GM23338 (cell line): ENCODE data around the gene MCFD2. TPM values are rescaled to one million over a fixed set of nuclear protein-coding genes. Genes with fewer than 3 reads are reported as not detected.
A peak's percentile ranks its signal among the peaks of the same experiment; 100 is the strongest.

Source experiments
- ATAC-seq: fragments of 200-7000 bp; cut with Tn5 transposase; 3 replicates; pipeline ENCODE4 v1.9.1; 2020
- DNase-seq: peaks from one replicate; pipeline ENCODE4 v3.0.0-alpha.2; 2015; ENCODE audit warnings: low spot score
- H2AFZ ChIP-seq: fragments of 200-600 bp; sonication (generic); 2 replicates; pipeline ENCODE4 v1.8.0; 2016; ENCODE audit warnings: antibody characterized with exemption, mild to moderate bottlenecking, moderate library complexity
- H3F3A ChIP-seq: fragments of 200-600 bp; sonication (generic); replicated peaks from 2 replicates; pipeline ENCODE4 v1.8.0; 2017; ENCODE audit warnings: antibody characterized with exemption, mixed run types, low read depth
- H3K27ac ChIP-seq: fragments of 200-600 bp; sonication (generic); 2 replicates; pipeline ENCODE4 v1.6.1; 2016; ENCODE audit warnings: low read depth
- H3K27me3 ChIP-seq: fragments of 200-600 bp; sonication (generic); 2 replicates; pipeline ENCODE4 v1.8.0; 2016; ENCODE audit warnings: mild to moderate bottlenecking, mixed run types, moderate library complexity; ENCODE audit not compliant: insufficient read depth
- H3K36me3 ChIP-seq: fragments of 200-600 bp; sonication (generic); 2 replicates; pipeline ENCODE4 v1.8.0; 2016; ENCODE audit warnings: mild to moderate bottlenecking; ENCODE audit not compliant: insufficient read depth
- H3K4me1 ChIP-seq: fragments of 200-600 bp; sonication (generic); 2 replicates; pipeline ENCODE4 v1.8.0; 2016; ENCODE audit warnings: mild to moderate bottlenecking, moderate library complexity; ENCODE audit not compliant: insufficient read depth
- H3K4me2 ChIP-seq: fragments of 200-600 bp; sonication (generic); 2 replicates; pipeline ENCODE4 v1.7.1; 2017; ENCODE audit warnings: mixed run types
- H3K4me3 ChIP-seq: fragments of 200-600 bp; sonication (generic); 2 replicates; pipeline ENCODE4 v1.6.1; 2016; ENCODE audit warnings: mixed run types
- H3K79me2 ChIP-seq: fragments of 200-600 bp; sonication (generic); replicated peaks from 2 replicates; pipeline ENCODE4 v1.8.0; 2017; ENCODE audit warnings: mild to moderate bottlenecking; ENCODE audit not compliant: insufficient read depth
- H3K9me2 ChIP-seq: fragments of 200-600 bp; sonication (generic); 2 replicates; pipeline ENCODE4 v1.8.0; 2017; ENCODE audit not compliant: insufficient read depth
- H4K20me1 ChIP-seq: fragments of 200-600 bp; sonication (generic); replicated peaks from 2 replicates; pipeline ENCODE4 v1.8.0; 2017; ENCODE audit warnings: mild to moderate bottlenecking; ENCODE audit not compliant: insufficient read depth
- H3K27ac Mint-ChIP-seq: 2 replicates; pipeline ENCODE4 v1.8.0; 2020; ENCODE audit warnings: inconsistent platforms, mild to moderate bottlenecking, moderate library complexity, mixed read lengths
- H3K27me3 Mint-ChIP-seq: 3 replicates; pipeline ENCODE4 v1.8.0; 2022; ENCODE audit warnings: low read depth, mild to moderate bottlenecking, moderate library complexity, mixed read lengths, inconsistent platforms; ENCODE audit not compliant: insufficient read depth, poor library complexity
- H3K36me3 Mint-ChIP-seq: 3 replicates; pipeline ENCODE4 v1.8.0; 2021; ENCODE audit warnings: low read depth, mild to moderate bottlenecking, inconsistent platforms, moderate library complexity, mixed read lengths
- H3K4me1 Mint-ChIP-seq: 3 replicates; pipeline ENCODE4 v1.8.0; 2020; ENCODE audit warnings: mild to moderate bottlenecking, inconsistent platforms, mixed read lengths
- H3K4me3 Mint-ChIP-seq: 3 replicates; pipeline ENCODE4 v1.8.0; 2021; ENCODE audit warnings: moderate library complexity, mild to moderate bottlenecking, inconsistent platforms, mixed read lengths
- H3K9me3 Mint-ChIP-seq: 3 replicates; pipeline ENCODE4 v1.8.0; 2020; ENCODE audit warnings: moderate library complexity, mild to moderate bottlenecking, inconsistent platforms, mixed read lengths
- CREB1 ChIP-seq: fragments of 250-450 bp; sonication (Bioruptor Pico); IDR thresholded peaks from 2 replicates; pipeline ENCODE4 v1.5.0; 2020; ENCODE audit warnings: low read depth, mild to moderate bottlenecking, moderate library complexity
- EZH2 ChIP-seq: fragments of 200-600 bp; sonication (generic); IDR thresholded peaks from one replicate; pipeline ENCODE4 v1.8.0; 2017; ENCODE audit warnings: antibody characterized with exemption, mild to moderate bottlenecking, low read depth; ENCODE audit not compliant: unreplicated experiment
- EZH2phosphoT487 ChIP-seq: fragments of 200-600 bp; sonication (generic); IDR thresholded peaks from one replicate; pipeline ENCODE4 v1.8.1; 2018; ENCODE audit warnings: antibody characterized with exemption; ENCODE audit not compliant: unreplicated experiment
- NANOG ChIP-seq: IDR thresholded peaks from 2 replicates; pipeline ENCODE4 v1.6.1; 2016; ENCODE audit warnings: antibody characterized with exemption, borderline replicate concordance
- POLR2AphosphoS5 ChIP-seq: IDR thresholded peaks from 2 replicates; pipeline ENCODE4 v1.6.1; 2016; ENCODE audit warnings: antibody characterized with exemption, low read depth
- ZNF114 ChIP-seq: fragments of 250-450 bp; sonication (Bioruptor Pico); IDR thresholded peaks from 2 replicates; pipeline ENCODE4 v1.5.0; 2020; ENCODE audit warnings: mild to moderate bottlenecking, moderate library complexity
- ZNF331 ChIP-seq: fragments of 250-450 bp; sonication (Bioruptor Pico); IDR thresholded peaks from 2 replicates; pipeline ENCODE4 v1.5.0; 2020; ENCODE audit warnings: low read depth, mild to moderate bottlenecking, moderate library complexity
- polyA plus RNA-seq: library from polyadenylated mRNA; unstranded; fragments of >200 nt; fragmentation: Nextera tagmentation; extraction: Ambion mirVana; gene quantifications from 2 replicates; pipeline ENCODE4 v1.2.1, GENCODE V29; 2016
- total RNA-seq: library from RNA; depleted of rRNA; stranded (reverse); fragments of >200 nt; shearing (Covaris generic); gene quantifications from 2 replicates; pipeline ENCODE4 v1.2.3, GENCODE V29; 2014
- TF ChIP-seq, protein P1 (sequence below): IDR thresholded peaks from one replicate; pipeline ENCODE4 v1.6.1; 2018; ENCODE audit warnings: antibody characterized with exemption; ENCODE audit not compliant: unreplicated experiment
- TF ChIP-seq, protein P2 (sequence below): IDR thresholded peaks from 2 replicates; pipeline ENCODE4 v1.6.1; 2016; ENCODE audit warnings: antibody characterized with exemption

The MCFD2 gene
- total and polyA plus RNA-seq, 2 experiments from 2014 or later = 55.1 to 91.9 TPM

DNA sequence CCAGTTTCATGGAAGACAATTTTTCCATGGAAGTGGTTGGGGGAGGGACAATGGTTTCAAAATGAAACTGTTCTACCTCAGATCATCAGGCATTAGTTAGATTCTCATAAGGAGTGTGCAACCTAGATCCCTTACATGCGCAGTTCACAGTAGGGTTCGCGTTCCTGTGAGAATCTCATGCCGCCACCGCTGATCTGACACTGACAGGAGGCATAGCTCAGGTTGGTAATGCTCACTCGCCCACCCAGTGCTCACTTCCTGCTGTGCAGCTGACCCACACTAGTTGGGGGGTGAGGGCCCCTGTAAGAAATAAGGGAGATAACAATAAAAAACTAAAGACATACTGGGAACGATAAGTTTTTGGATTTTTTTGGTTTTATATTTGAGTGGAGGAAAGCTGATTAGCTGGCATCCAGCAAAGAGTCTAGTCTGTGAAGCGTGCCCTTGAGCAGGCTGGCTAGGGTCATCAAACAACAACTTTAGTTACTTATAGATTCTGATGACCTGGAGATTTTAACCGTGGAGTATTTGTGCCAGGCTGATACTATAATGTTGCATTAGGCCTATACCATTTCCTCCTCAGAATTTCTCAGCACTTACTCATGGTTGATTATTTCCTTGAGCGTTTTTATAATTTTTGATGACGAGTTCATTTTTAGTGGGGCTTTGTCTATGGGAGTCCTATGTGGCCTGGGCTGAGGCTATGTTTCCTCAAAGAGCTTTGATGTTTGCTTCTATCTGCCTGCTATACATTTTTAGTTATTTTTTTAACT is 6.3 kb upstream of the MCFD2 start (continued):
- TF ChIP-seq, protein P1, sequence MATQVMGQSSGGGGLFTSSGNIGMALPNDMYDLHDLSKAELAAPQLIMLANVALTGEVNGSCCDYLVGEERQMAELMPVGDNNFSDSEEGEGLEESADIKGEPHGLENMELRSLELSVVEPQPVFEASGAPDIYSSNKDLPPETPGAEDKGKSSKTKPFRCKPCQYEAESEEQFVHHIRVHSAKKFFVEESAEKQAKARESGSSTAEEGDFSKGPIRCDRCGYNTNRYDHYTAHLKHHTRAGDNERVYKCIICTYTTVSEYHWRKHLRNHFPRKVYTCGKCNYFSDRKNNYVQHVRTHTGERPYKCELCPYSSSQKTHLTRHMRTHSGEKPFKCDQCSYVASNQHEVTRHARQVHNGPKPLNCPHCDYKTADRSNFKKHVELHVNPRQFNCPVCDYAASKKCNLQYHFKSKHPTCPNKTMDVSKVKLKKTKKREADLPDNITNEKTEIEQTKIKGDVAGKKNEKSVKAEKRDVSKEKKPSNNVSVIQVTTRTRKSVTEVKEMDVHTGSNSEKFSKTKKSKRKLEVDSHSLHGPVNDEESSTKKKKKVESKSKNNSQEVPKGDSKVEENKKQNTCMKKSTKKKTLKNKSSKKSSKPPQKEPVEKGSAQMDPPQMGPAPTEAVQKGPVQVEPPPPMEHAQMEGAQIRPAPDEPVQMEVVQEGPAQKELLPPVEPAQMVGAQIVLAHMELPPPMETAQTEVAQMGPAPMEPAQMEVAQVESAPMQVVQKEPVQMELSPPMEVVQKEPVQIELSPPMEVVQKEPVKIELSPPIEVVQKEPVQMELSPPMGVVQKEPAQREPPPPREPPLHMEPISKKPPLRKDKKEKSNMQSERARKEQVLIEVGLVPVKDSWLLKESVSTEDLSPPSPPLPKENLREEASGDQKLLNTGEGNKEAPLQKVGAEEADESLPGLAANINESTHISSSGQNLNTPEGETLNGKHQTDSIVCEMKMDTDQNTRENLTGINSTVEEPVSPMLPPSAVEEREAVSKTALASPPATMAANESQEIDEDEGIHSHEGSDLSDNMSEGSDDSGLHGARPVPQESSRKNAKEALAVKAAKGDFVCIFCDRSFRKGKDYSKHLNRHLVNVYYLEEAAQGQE = no peak
- TF ChIP-seq POLR2AphosphoS5 = no peak
- TF ChIP-seq ZNF114 = no peak
- no peak for TF ChIP-seq NANOG
- TF ChIP-seq ZNF331 (CRISPR knock-in tag) = no peak
- TF ChIP-seq CREB1 (CRISPR knock-in tag) = no peak
- TF ChIP-seq, protein P2, sequence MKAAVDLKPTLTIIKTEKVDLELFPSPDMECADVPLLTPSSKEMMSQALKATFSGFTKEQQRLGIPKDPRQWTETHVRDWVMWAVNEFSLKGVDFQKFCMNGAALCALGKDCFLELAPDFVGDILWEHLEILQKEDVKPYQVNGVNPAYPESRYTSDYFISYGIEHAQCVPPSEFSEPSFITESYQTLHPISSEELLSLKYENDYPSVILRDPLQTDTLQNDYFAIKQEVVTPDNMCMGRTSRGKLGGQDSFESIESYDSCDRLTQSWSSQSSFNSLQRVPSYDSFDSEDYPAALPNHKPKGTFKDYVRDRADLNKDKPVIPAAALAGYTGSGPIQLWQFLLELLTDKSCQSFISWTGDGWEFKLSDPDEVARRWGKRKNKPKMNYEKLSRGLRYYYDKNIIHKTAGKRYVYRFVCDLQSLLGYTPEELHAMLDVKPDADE = no peak
- no peak for TF ChIP-seq EZH2
- TF ChIP-seq EZH2phosphoT487 = no peak

DNA sequence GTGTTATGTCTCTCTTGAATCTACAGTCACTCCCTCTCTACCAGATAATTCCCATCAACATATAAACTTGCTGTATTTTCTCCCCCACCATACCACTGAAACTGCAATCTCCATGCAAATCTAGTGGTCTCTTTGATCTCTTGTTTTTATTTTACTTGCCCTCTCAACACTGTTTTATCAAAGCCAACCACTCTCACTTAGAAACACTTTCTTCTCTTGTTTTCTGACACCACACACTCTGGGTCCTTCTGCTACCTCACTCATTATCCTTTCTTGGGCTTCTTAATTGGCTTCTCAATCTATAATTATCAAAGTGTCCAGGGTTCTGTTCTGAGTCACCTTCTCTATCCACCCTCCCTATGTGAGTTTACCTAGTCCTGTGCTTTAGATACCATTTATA is 2.0 kb upstream of the MCFD2 start:
- Histone ChIP-seq H3K4me3 (no peak overlapping the region), H3K36me3 (no peaks in the 10 kb centered on the region), H3K9me2 (no peaks in the 10 kb centered on the region), H3F3A (peaks cover 4% of the 10 kb centered on the region; the same call in 1 of the 2 replicates), H3K4me1 (peaks cover 21% of the 10 kb centered on the region), H3K79me2 (peaks cover 40% of the 10 kb centered on the region), H3K4me2 (no peak overlapping the region), H3K27ac (no peak overlapping the region), H4K20me1 (peaks cover 19% of the 10 kb centered on the region), H2AFZ (no peak overlapping the region), H3K27me3 (no peaks in the 10 kb centered on the region)
- peaks cover 10% of the 10 kb centered on the region for H3K27me3 Mint-ChIP-seq
- DNase-seq (no peak), ATAC-seq (no peak)
- H3K36me3 Mint-ChIP-seq = peaks cover 7% of the 10 kb centered on the region; the same call in 2 of the 3 replicates
- no peak overlapping the region for H3K27ac Mint-ChIP-seq
- TF ChIP-seq, protein P2 = no peak
- TF ChIP-seq EZH2phosphoT487 (no peak), CREB1 (CRISPR knock-in tag) (no peak), NANOG (no peak)
- TF ChIP-seq, protein P1 = no peak
- H3K4me3 Mint-ChIP-seq = peak overlapping the region; percentile 92
- H3K4me1 Mint-ChIP-seq = peaks cover 31% of the 10 kb centered on the region
- H3K9me3 Mint-ChIP-seq = no peaks in the 10 kb centered on the region; the same call in 2 of the 3 replicates
